Right atrium auricular region (tissue), 2 donors: Measurements from ENCODE around the gene GNG11. TPM values are rescaled to one million over a fixed set of nuclear protein-coding genes. Genes with fewer than 3 reads are reported as not detected.
A peak's percentile ranks its signal among the peaks of the same experiment; 100 is the strongest.
"Not testable (repeated sequence)": the region's sequence is repeated elsewhere in the genome, so short reads cannot be mapped to it uniquely, and the experiment has no call there.

Experiments used
- DNase-seq: peaks from one replicate; pipeline ENCODE4 v3.0.0-alpha.2; 2019; ENCODE audit warnings: low spot score
- H3K27ac ChIP-seq, 2 donors: fragments of 200-600 bp; sonication (generic); 1 replicate in 1 of 2; 2 replicates in 1 of 2; pipeline ENCODE4 v1.5.1; 2016 to 2019
- H3K27me3 ChIP-seq, 2 donors: fragments of 200-600 bp; sonication (generic); one replicate each; pipeline versions ENCODE4 v1.5.1 to v1.6.0; 2017 to 2019
- H3K36me3 ChIP-seq: fragments of 200-600 bp; sonication (generic); one replicate; pipeline ENCODE4 v1.5.1; 2016
- H3K4me1 ChIP-seq, 2 donors: fragments of 200-600 bp; sonication (generic); one replicate each; pipeline versions ENCODE4 v1.5.1 to v1.6.0; 2017 to 2019
- H3K4me3 ChIP-seq, 2 donors: fragments of 200-600 bp; sonication (generic); 1 replicate in 1 of 2; 2 replicates in 1 of 2; pipeline ENCODE4 v1.5.1; 2017 to 2019; ENCODE audit warnings: mild to moderate bottlenecking in 1 of 2, moderate library complexity in 1 of 2
- H3K9me3 ChIP-seq, 2 donors: fragments of 200-600 bp; sonication (generic); one replicate each; pipeline ENCODE4 v1.5.1; 2019
- CTCF ChIP-seq, 2 donors: fragments of 200-600 bp; sonication (generic); IDR thresholded peaks; one replicate each; pipeline ENCODE4 v1.5.1; 2019; ENCODE audit warnings: antibody characterized with exemption in 2 of 2
- total RNA-seq, 2 donors: library from RNA; depleted of rRNA; stranded (reverse); fragments of >200 nt; gene quantifications; one replicate each; pipeline ENCODE4 v1.1.0, GENCODE V29; 2016

The GNG11 gene
- total RNA-seq, 2 donors from 2014 or later: 18.2 to 21.8 TPM

- DNase-seq: no peak
- peak; percentile 68 to 89 for TF ChIP-seq CTCF (IDR thresholded peaks at IDR 0.05)
Observed at GRCh38 chr7:93902777-93903423, 18.6 kb upstream of the GNG11 start.

GRCh38 chr7:93906267-93906666, 15.3 kb upstream of the GNG11 start, which contains the start of gene GNGT1:
TSS of gene GNGT1 (plus strand) at chr7:93906567. CDS start at chr7:93906747, 180 bp downstream.
- Histone ChIP-seq H3K27ac (no peak within 1 kb of the TSS), H3K4me1 (peaks cover 0 to 9% of the 10 kb centered on the region in 2 donors)
- no peak for TF ChIP-seq CTCF (IDR thresholded peaks at IDR 0.05)

More at GRCh38 chr7:93902777-93903423, 18.6 kb upstream of the GNG11 start:
- Histone ChIP-seq H3K4me1 (no peaks in the 10 kb centered on the region), H3K4me3 (no peak overlapping the region), H3K27me3 (no peaks in the 10 kb centered on the region), H3K27ac (no peak overlapping the region), H3K36me3 (no peaks in the 10 kb centered on the region), H3K9me3 (no peaks in the 10 kb centered on the region)

GRCh38 chr7:93910076-93910994, 11.2 kb upstream of the GNG11 start:
- peak; percentile 63 for DNase-seq
- Histone ChIP-seq H3K4me3 (no peak overlapping the region), H3K36me3 (no peaks in the 10 kb centered on the region), H3K9me3 (no peaks in the 10 kb centered on the region), H3K27ac (peak overlapping the region in 1 of 2 donors; percentile 53), H3K27me3 (no peaks in the 10 kb centered on the region), H3K4me1 (peaks cover 0 to 9% of the 10 kb centered on the region in 2 donors)
- no peak for TF ChIP-seq CTCF (IDR thresholded peaks at IDR 0.05)

More at GRCh38 chr7:93906267-93906666, 15.3 kb upstream of the GNG11 start, which contains the start of gene GNGT1:
- Histone ChIP-seq H3K36me3 (no peaks in the 10 kb centered on the region), H3K9me3 (no peaks in the 10 kb centered on the region), H3K27me3 (no peaks in the 10 kb centered on the region), H3K4me3 (no peak within 1 kb of the TSS)
- DNase-seq: no peak

GRCh38 chr7:93911242-93911641, 10.3 kb upstream of the GNG11 start:
- H3K9me3 ChIP-seq, H3K4me1 ChIP-seq, H3K27me3 ChIP-seq, H3K36me3 ChIP-seq, H3K4me3 ChIP-seq, DNase-seq: not testable (repeated sequence)
- H3K27ac ChIP-seq: peak overlapping the region in 1 of 2 donors; percentile 53

GRCh38 chr7:93911661-93912060, 9.9 kb upstream of the GNG11 start:
- not testable (repeated sequence) for H3K27me3 ChIP-seq, H3K4me1 ChIP-seq, DNase-seq, H3K9me3 ChIP-seq, H3K4me3 ChIP-seq, H3K36me3 ChIP-seq
- peak overlapping the region in 1 of 2 donors; percentile 53 for H3K27ac ChIP-seq

- Histone ChIP-seq H3K27ac (peak overlapping the region in 1 of 2 donors; percentile 37), H3K9me3 (no peaks in the 10 kb centered on the region), H3K4me1 (peaks cover 0 to 9% of the 10 kb centered on the region in 2 donors), H3K36me3 (no peaks in the 10 kb centered on the region), H3K4me3 (no peak overlapping the region), H3K27me3 (no peaks in the 10 kb centered on the region)
- no peak for TF ChIP-seq CTCF (IDR thresholded peaks at IDR 0.05)
- DNase-seq: no peak
Observed at GRCh38 chr7:93913197-93913596, 8.3 kb upstream of the GNG11 start.
